Esophagus muscularis mucosa (tissue), 4 donors: ENCODE results near the gene GATA3. TPM values are rescaled to one million over a fixed set of nuclear protein-coding genes. Genes with fewer than 3 reads are reported as not detected.

Source experiments
- DNase-seq: peaks from one replicate; pipeline ENCODE4 v3.0.0-alpha.2; 2017; ENCODE audit errors: extremely low spot score
- H3K27ac ChIP-seq, 4 donors: fragments of 200-600 bp; sonication (generic); replicated peaks in 1 of 4; 1 replicate in 3 of 4; 2 replicates in 1 of 4; pipeline ENCODE4 v1.5.1; 2016 to 2019; ENCODE audit warnings: mild to moderate bottlenecking in 1 of 4
- H3K27me3 ChIP-seq, 4 donors: fragments of 200-600 bp; sonication (generic); one replicate each; pipeline versions ENCODE4 v1.5.1 to v1.6.0; 2016 to 2019
- H3K36me3 ChIP-seq, 4 donors: fragments of 200-600 bp; sonication (generic); one replicate each; pipeline ENCODE4 v1.5.1; 2016 to 2019
- H3K4me1 ChIP-seq, 4 donors: fragments of 200-600 bp; sonication (generic); one replicate each; pipeline ENCODE4 v1.5.1; 2016 to 2019
- H3K4me3 ChIP-seq, 4 donors: fragments of 200-600 bp; sonication (generic); 1 replicate in 2 of 4; 2 replicates in 2 of 4; pipeline ENCODE4 v1.5.1; 2016 to 2019; ENCODE audit warnings: mild to moderate bottlenecking in 4 of 4, moderate library complexity in 1 of 4
- H3K9me3 ChIP-seq, 4 donors: fragments of 200-600 bp; sonication (generic); 1 replicate in 3 of 4; 2 replicates in 1 of 4; pipeline ENCODE4 v1.5.1; 2016 to 2019
- CTCF ChIP-seq, 3 experiments: fragments of 200-600 bp in 2 of 3; fragments of 450-650 bp in 1 of 3; sonication (generic) in 2 of 3; IDR thresholded peaks; one replicate each; pipeline ENCODE4 v1.5.1; 2017 to 2019; ENCODE audit warnings: antibody characterized with exemption in 3 of 3, mild to moderate bottlenecking in 2 of 3, moderate library complexity in 1 of 3
- EP300 ChIP-seq: sonication (generic); formaldehyde crosslinking; IDR thresholded peaks from one replicate; pipeline ENCODE4 v1.6.1; 2017; ENCODE audit warnings: antibody characterized with exemption
- POLR2A ChIP-seq: fragments of 450-650 bp; IDR thresholded peaks from one replicate; pipeline ENCODE4 v1.6.1; 2017; ENCODE audit warnings: antibody characterized with exemption, moderate library complexity, mild to moderate bottlenecking, low read depth
- POLR2AphosphoS5 ChIP-seq, 2 donors: sonication (generic); formaldehyde crosslinking; IDR thresholded peaks; one replicate each; pipeline ENCODE4 v1.6.1; 2017; ENCODE audit warnings: antibody characterized with exemption in 2 of 2
- WGBS: methylation state at CpG from one replicate; pipeline ENCODE4 v1.1.5; 2018; 5-methylcytosine and 5-hydroxymethylcytosine counted together
- intact Hi-C: fragments of 100-400 bp; cut with DNase I; formaldehyde crosslinking; loops from one replicate; pipeline ENCODE4 v1.15.1; 2023
- total RNA-seq, 4 donors: library from RNA; depleted of rRNA; stranded (reverse); fragments of >200 nt; gene quantifications; one replicate each; pipeline versions ENCODE4 v1.1.0 to v1.2.1, GENCODE V29; 2016

Gene GATA3
- total RNA-seq, 4 donors from 2014 or later: 0.19 to 0.46 (median 0.33) TPM; not detected in 1

- no peaks in the 10 kb centered on the region for H3K9me3 ChIP-seq
- no peaks in the 10 kb centered on the region for H3K36me3 ChIP-seq
- peaks cover 0 to 15% (median 0%) of the 10 kb centered on the region in 4 donors for H3K27me3 ChIP-seq
- TF ChIP-seq POLR2A: no peak
- no peak for TF ChIP-seq CTCF (IDR thresholded peaks at IDR 0.05)
- no peak for TF ChIP-seq POLR2AphosphoS5 (IDR thresholded peaks at IDR 0.05)
- TF ChIP-seq EP300: no peak
- DNase-seq: no peak
- H3K4me1 ChIP-seq: no peaks in the 10 kb centered on the region
- no peak overlapping the region for H3K4me3 ChIP-seq
- 76% methylated on average over 3 of the region's 4 CpGs for WGBS
- intact Hi-C loops: no loop called here
- H3K27ac ChIP-seq: no peak overlapping the region
These were observed 58.5 kb downstream of the GATA3 start for GRCh38 chr10:8112942-8113442.

GRCh38 chr10:8113616-8114015 is 59.1 kb downstream of the GATA3 start:
- H3K4me3 ChIP-seq: no peak overlapping the region
- intact Hi-C loops: no loop called here
- peaks cover 0 to 15% (median 0%) of the 10 kb centered on the region in 4 donors for H3K27me3 ChIP-seq
- no peaks in the 10 kb centered on the region for H3K9me3 ChIP-seq
- DNase-seq: no peak
- 88% methylated on average over 5 of the region's 5 CpGs for WGBS
- no peaks in the 10 kb centered on the region for H3K36me3 ChIP-seq
- H3K27ac ChIP-seq: no peak overlapping the region
- H3K4me1 ChIP-seq: no peaks in the 10 kb centered on the region
- TF ChIP-seq POLR2AphosphoS5 (IDR thresholded peaks at IDR 0.05) (no peak), POLR2A (no peak), EP300 (no peak), CTCF (IDR thresholded peaks at IDR 0.05) (no peak)

GRCh38 chr10:8114741-8115617 is 60.5 kb downstream of the GATA3 start:
- intact Hi-C loops: no loop called here
- Histone ChIP-seq H3K27me3 (peaks cover 0 to 7% (median 0%) of the 10 kb centered on the region in 4 donors), H3K27ac (no peak overlapping the region), H3K9me3 (no peaks in the 10 kb centered on the region), H3K4me3 (no peak overlapping the region), H3K36me3 (no peaks in the 10 kb centered on the region), H3K4me1 (no peaks in the 10 kb centered on the region)
- DNase-seq: no peak
- TF ChIP-seq CTCF (IDR thresholded peaks at IDR 0.05) (no peak), EP300 (no peak), POLR2AphosphoS5 (IDR thresholded peaks at IDR 0.05) (no peak), POLR2A (no peak)
- 74% methylated on average over 13 of the region's 13 CpGs for WGBS

GRCh38 chr10:8115618-8115980 is 61.1 kb downstream of the GATA3 start:
- WGBS: 89% methylated on average over 3 of the region's 3 CpGs
- H3K36me3 ChIP-seq: no peaks in the 10 kb centered on the region
- H3K9me3 ChIP-seq: no peaks in the 10 kb centered on the region
- H3K4me3 ChIP-seq: no peak overlapping the region
- peaks cover 0 to 7% (median 0%) of the 10 kb centered on the region in 4 donors for H3K27me3 ChIP-seq
- no peak for DNase-seq
- intact Hi-C loops: no loop called here
- H3K27ac ChIP-seq: no peak overlapping the region
- TF ChIP-seq CTCF (IDR thresholded peaks at IDR 0.05) (no peak), POLR2A (no peak), EP300 (no peak), POLR2AphosphoS5 (IDR thresholded peaks at IDR 0.05) (no peak)
- no peaks in the 10 kb centered on the region for H3K4me1 ChIP-seq
